ENCODE results near the gene USP15.

DNA sequence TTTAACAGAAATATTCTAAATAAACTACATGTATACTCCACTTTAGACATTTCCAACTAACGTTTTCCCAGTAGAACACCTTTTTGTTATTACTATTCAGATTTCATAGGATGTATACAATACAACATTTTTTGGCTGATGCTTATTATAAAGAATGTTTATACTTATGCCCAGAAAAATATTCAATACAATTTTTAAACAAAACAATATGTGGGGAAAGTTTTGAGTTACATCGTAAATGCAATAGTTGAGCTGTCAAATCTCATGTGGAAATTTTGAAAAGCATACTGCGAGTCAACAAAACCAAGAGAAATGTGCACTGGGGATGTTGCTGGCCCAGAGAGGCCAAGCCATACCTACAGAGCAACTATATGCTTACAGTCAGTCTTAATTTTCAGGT lies 188.2 kb downstream of the USP15 start:
- no peak for TF ChIP-seq CTCF (IDR thresholded peaks at IDR 0.05; ENCODE audit: insufficient read depth, low read length, poor library complexity, severe bottlenecking)
- TF ChIP-seq EZH2phosphoT487 (conservative IDR thresholded peaks at IDR 0.05; ENCODE audit: low read length), result no peak
